HG03469 (cell line): ENCODE measurements around the gene RFESD.

Experiments
- ATAC-seq: cut with Tn5 transposase; IDR thresholded peaks from one replicate; pipeline ENCODE4 v1.9.1; 2021; ENCODE audit warnings: mild to moderate bottlenecking, moderate library complexity, moderate number of reproducible peaks; ENCODE audit not compliant: unreplicated experiment

The RFESD gene

GRCh38 chr5:95646569-95647431, at the start of gene RFESD:
Gene RFESD, plus strand, starts transcription at chr5:95646777. Its CDS starts 5,495 bp downstream, at chr5:95652272.
- peak; percentile 91 for ATAC-seq

- no peak for ATAC-seq
Observed at GRCh38 chr5:95599252-95599651, 47.3 kb upstream of the RFESD start.

GRCh38 chr5:95600557-95600956, 46.0 kb upstream of the RFESD start:
- ATAC-seq = no peak

- no peak for ATAC-seq
Observed at GRCh38 chr5:95605786-95606185, 40.8 kb upstream of the RFESD start.

GRCh38 chr5:95606419-95606818, 40.2 kb upstream of the RFESD start:
- ATAC-seq = no peak

- ATAC-seq = no peak
Observed at GRCh38 chr5:95609711-95610110, 36.9 kb upstream of the RFESD start.

- ATAC-seq = no peak
Observed at GRCh38 chr5:95610546-95610945, 36.0 kb upstream of the RFESD start.

GRCh38 chr5:95611396-95611795, 35.2 kb upstream of the RFESD start:
- ATAC-seq = no peak

GRCh38 chr5:95613514-95613913, 33.1 kb upstream of the RFESD start:
- no peak for ATAC-seq

GRCh38 chr5:95615164-95615467, 31.5 kb upstream of the RFESD start:
- ATAC-seq = peak; percentile 47

- no peak for ATAC-seq
Observed at GRCh38 chr5:95617057-95617456, 29.5 kb upstream of the RFESD start.

GRCh38 chr5:95619096-95619495, 27.5 kb upstream of the RFESD start:
- no peak for ATAC-seq

- no peak for ATAC-seq
Observed at GRCh38 chr5:95619514-95620029, 27.0 kb upstream of the RFESD start.

GRCh38 chr5:95620030-95620869, 26.3 kb upstream of the RFESD start, which contains the start of gene GPR150:
Gene GPR150, plus strand, starts transcription at chr5:95620087. Its CDS starts 189 bp downstream, at chr5:95620276.
- peak; percentile 31 for ATAC-seq

GRCh38 chr5:95620870-95621838, 25.4 kb upstream of the RFESD start:
- peak; percentile 26 for ATAC-seq

GRCh38 chr5:95621839-95622629, 24.5 kb upstream of the RFESD start:
- no peak for ATAC-seq

- ATAC-seq = no peak
Observed at GRCh38 chr5:95623706-95624105, 22.9 kb upstream of the RFESD start.

- ATAC-seq = no peak
Observed at GRCh38 chr5:95624368-95624767, 22.2 kb upstream of the RFESD start.

- ATAC-seq = no peak
Observed at GRCh38 chr5:95626701-95627100, 19.9 kb upstream of the RFESD start.
